SK-MEL-5 (cell line): Measurements from ENCODE around the gene IRF7. TPM values are rescaled to one million over a fixed set of nuclear protein-coding genes. Genes with fewer than 3 reads are reported as not detected.
"Not testable (repeated sequence)": the region's sequence is repeated elsewhere in the genome, so short reads cannot be mapped to it uniquely, and the experiment has no call there.

ENCODE experiments used
- DNase-seq: peaks from one replicate; pipeline ENCODE4 v3.0.0-alpha.2; 2016; ENCODE audit warnings: low read depth, low spot score
- in situ Hi-C: cut with HindIII; loops from 2 replicates; pipeline ENCODE4 v1.10.0; 2016; ENCODE audit warnings: low sequenced_read_pairs, high pct_unique_total_duplicates, low pct_unique_long_range_greater_than_20kb
- polyA plus RNA-seq, 2 experiments: library from polyadenylated mRNA; depleted of rRNA; stranded (reverse); fragments of >200 nt; gene quantifications; 2 replicates each; pipeline ENCODE4 v1.2.3, GENCODE V29; 2015
- total RNA-seq: library from RNA; depleted of rRNA; stranded (reverse); fragments of >200 nt; shearing (Covaris generic); gene quantifications from 2 replicates; pipeline ENCODE4 v1.2.3, GENCODE V29; 2014; rRNA removed

IRF7 gene
- total RNA-seq, result 3.5 and 3.7 TPM in 2 replicates
- 4.2 and 5.6 TPM in 2 replicates for polyA plus RNA-seq (2015; cell fraction: cytosol; rRNA removed)
- polyA plus RNA-seq (2015; cell fraction: nucleus; rRNA removed), result 18.0 and 32.2 TPM in 2 replicates

GRCh38 chr11:615504-616319 is at the start of gene IRF7:
Gene IRF7, minus strand, starts transcription at chr11:615950. Its CDS starts 586 bp downstream, at chr11:615364.
- DNase-seq, result peak; percentile 91
- in situ Hi-C loops, result no loop called here

GRCh38 chr11:665062-665703 is 49.4 kb upstream of the IRF7 start:
- no peak for DNase-seq
- in situ Hi-C loops, result no loop called here

- in situ Hi-C loops, result no loop called here
- DNase-seq, result peak; percentile 72
These were observed 47.0 kb upstream of the IRF7 start for GRCh38 chr11:662689-663274.

- in situ Hi-C loops, result no loop called here
- DNase-seq, result no peak
These were observed 45.1 kb upstream of the IRF7 start for GRCh38 chr11:660681-661444.

GRCh38 chr11:660281-660680 is 44.5 kb upstream of the IRF7 start:
- in situ Hi-C loops, result no loop called here
- DNase-seq, result no peak

- in situ Hi-C loops, result no loop called here
These were observed 43.9 kb upstream of the IRF7 start for GRCh38 chr11:659532-660085.

GRCh38 chr11:657691-658126 is 42.0 kb upstream of the IRF7 start:
- in situ Hi-C loops, result no loop called here

More at GRCh38 chr11:659532-660085, 43.9 kb upstream of the IRF7 start:
- DNase-seq, result no peak

GRCh38 chr11:656866-657265 is 41.1 kb upstream of the IRF7 start:
- in situ Hi-C loops, result no loop called here
- DNase-seq, result no peak

More at GRCh38 chr11:657691-658126, 42.0 kb upstream of the IRF7 start:
- no peak for DNase-seq

GRCh38 chr11:656426-656825 is 40.7 kb upstream of the IRF7 start:
- in situ Hi-C loops, result no loop called here
- DNase-seq, result no peak

GRCh38 chr11:655036-655726 is 39.4 kb upstream of the IRF7 start:
- in situ Hi-C loops, result no loop called here
- DNase-seq, result no peak

- in situ Hi-C loops, DNase-seq: not testable (repeated sequence)
These were observed 38.7 kb upstream of the IRF7 start for GRCh38 chr11:654444-654843.

- no peak for DNase-seq
- in situ Hi-C loops, result no loop called here
These were observed 38.1 kb upstream of the IRF7 start for GRCh38 chr11:653837-654236.

- in situ Hi-C loops, DNase-seq: not testable (repeated sequence)
These were observed 37.4 kb upstream of the IRF7 start for GRCh38 chr11:653136-653535.

GRCh38 chr11:650482-650881 is 34.7 kb upstream of the IRF7 start:
- no peak for DNase-seq
- in situ Hi-C loops, result no loop called here

GRCh38 chr11:647672-648158 is 32.0 kb upstream of the IRF7 start:
- DNase-seq, in situ Hi-C loops: not testable (repeated sequence)

- no peak for DNase-seq
- in situ Hi-C loops, result no loop called here
These were observed 30.5 kb upstream of the IRF7 start for GRCh38 chr11:646214-646613.

GRCh38 chr11:645536-645935 is 29.8 kb upstream of the IRF7 start:
- in situ Hi-C loops, result no loop called here
- DNase-seq, result no peak
